ENCODE data around the gene PYGO2.

DNA sequence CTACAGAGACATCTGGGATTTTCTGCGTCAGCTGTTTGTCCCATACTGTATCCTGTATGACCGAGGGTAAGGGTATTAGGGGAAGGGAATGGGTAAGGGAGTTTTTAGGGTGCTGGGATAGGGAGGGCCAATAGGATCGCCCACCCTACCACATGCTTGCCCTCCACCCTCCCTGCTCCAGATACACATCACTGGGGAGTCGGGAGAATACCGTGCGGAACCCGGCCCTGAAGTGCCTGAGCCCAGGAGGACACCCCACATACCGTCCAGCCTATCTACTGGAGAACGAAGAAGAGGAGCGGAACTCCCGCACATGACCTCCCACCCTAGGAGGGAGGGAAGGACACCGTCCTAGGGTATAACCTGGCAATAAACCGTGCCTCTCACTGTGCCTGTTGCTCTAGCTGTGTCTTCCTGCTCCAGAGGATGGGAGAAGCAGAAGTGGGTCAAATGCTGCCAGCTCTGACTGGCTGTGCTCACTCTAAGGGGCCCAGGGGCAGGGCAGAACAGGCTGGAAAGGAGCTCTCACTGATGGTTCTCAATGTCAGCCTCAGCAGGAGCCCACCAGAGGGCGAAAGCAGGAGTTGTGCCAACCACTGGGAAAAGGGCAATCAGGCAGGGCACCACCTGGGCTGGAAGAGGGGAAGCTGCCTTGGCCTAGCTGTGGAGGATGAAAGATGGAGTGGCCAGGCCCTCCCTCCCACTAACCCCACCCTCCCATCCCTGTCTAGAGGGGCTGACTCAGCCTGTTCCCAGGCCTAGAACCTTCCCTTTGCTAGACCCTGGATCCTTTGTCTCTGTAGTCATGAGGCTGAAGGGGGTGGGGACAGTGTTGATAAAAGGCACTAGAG, 31.4 kb upstream of the PYGO2 start:
- TF ChIP-seq POLR2A (IDR thresholded peaks at IDR 0.05; ENCODE audit: low read depth) (no peak), CTCF (IDR thresholded peaks at IDR 0.05) (no peak)

All from esophagus muscularis mucosa (tissue), 3 donors.